ENCODE data around the gene CHCHD3.

GRCh38 chr7:133029463-133029862 lies 52.4 kb downstream of the CHCHD3 start:
- TF ChIP-seq ZNF174 (CRISPR knock-in tag; IDR thresholded peaks at IDR 0.05) (no peak), MAFG (tag; conservative IDR thresholded peaks at IDR 0.05) (no peak), POLR2A (conservative IDR thresholded peaks at IDR 0.05) (no peak), NFIC (IDR thresholded peaks at IDR 0.05) (no peak), RAD21 (CRISPR knock-in tag; conservative IDR thresholded peaks at IDR 0.05 in 1 of 2, IDR thresholded peaks at IDR 0.05 in 1 of 2) (no peak), EZH2 (IDR thresholded peaks at IDR 0.05; ENCODE audit: borderline replicate concordance, low read depth, low read length) (no peak), KLF10 (CRISPR knock-in tag; IDR thresholded peaks at IDR 0.05) (no peak), ZBTB8A (IDR thresholded peaks at IDR 0.05; ENCODE audit: partially characterized antibody) (no peak), CTCF (IDR thresholded peaks at IDR 0.05 in 2 of 3, conservative IDR thresholded peaks at IDR 0.05 in 1 of 3; ENCODE audit: insufficient read depth in 2 of 3, low read depth in 1 of 3, low read length in 3 of 3) (no peak)

Measured in K562 (cell line).